ENCODE measurements around the gene CCDC175.

CCDC175 gene

GRCh38 chr14:59538936-59539335 is 37.7 kb downstream of the CCDC175 start:
- DNase-seq, result no peak

DNA sequence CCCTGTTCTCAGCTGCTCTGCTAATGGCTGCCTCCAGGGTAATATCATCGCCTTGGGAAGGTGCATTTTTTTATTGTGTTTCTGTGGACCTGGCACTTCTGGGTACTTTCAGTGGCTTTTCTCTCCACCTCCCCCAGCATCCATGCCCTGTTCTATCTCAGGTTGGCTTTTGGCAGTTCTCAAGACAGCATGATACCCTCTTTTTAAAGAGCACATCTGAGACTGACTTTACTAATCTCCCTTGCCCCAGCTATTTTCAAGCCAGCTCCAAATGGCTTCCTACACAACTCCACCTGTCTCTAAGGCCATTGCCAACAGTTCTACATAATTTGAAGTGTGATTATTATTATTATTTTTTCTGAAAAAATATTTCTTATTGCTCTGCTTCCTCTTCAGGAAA is 39.1 kb downstream of the CCDC175 start:
- DNase-seq, result no peak

GRCh38 chr14:59534361-59534987 is 42.1 kb downstream of the CCDC175 start:
- DNase-seq, result no peak

GRCh38 chr14:59532419-59532818 is 44.2 kb downstream of the CCDC175 start:
- DNase-seq, result no peak

GRCh38 chr14:59530349-59530748 is 46.3 kb downstream of the CCDC175 start:
- DNase-seq, result no peak

DNA sequence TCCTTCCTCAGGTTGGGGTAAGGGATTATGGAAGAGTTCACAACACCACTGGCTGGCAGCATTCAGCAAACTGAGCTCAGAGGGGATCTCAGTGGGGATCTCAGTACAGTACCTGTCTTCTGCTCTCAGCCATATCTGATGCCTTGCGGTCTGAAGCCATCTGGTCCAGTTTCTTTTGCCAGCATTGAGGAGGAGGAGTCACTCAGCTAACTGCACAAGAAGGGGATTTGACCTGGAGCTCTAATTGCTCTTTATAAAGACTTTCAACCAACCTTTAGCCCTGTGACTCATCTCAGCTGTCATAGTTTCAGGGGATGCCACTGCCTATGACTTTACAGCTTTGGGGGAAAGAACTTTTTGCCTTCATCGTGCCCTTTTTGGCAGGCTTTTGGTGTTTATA is 47.4 kb downstream of the CCDC175 start:
- DNase-seq, result no peak

- DNase-seq, result no peak
Measured at GRCh38 chr14:59520224-59520623, 56.4 kb downstream of the CCDC175 start.

GRCh38 chr14:59511916-59512575 is 64.6 kb downstream of the CCDC175 start:
- peak; percentile 13 to 21 for DNase-seq

- DNase-seq, result no peak
Measured at GRCh38 chr14:59510966-59511365, 65.6 kb downstream of the CCDC175 start.

DNA sequence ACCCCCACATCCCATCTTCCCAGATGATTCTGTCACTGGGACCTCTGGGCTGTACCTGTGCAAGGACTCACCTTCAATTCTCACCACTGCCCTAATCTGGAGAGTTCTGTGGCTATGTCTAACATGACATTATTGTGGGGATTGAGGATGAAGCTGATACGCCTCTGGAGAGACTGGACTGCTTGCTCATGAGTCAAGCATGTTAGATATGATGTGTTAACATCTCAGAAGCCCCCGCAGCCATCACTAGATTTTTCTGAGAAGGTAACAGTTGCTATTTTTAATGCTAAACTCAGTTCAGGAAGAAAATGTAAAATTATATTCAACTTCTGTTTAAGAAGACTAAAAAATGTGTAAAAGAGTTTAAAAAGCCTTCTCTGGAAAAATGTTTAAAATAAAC is 66.6 kb downstream of the CCDC175 start:
- DNase-seq, result no peak

GRCh38 chr14:59509101-59509500 is 67.5 kb downstream of the CCDC175 start:
- no peak for DNase-seq

DNA sequence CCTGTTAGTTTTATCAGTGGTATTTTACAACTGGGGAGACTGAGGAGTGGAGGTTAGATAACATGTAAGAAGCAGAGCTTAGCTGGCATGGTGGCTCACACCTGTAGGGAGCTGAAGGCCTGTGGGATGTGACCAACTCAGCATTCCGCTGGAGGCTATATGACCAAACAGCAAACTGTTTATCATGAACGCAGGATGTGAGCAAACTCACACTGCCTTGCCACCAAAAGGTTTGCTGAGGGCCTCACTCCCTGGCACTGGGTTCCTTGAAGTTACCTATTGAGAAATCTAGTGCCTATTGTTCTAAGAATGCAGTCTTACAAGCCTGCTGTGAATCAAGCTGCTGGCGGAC is 68.9 kb downstream of the CCDC175 start:
- no peak for DNase-seq

DNA sequence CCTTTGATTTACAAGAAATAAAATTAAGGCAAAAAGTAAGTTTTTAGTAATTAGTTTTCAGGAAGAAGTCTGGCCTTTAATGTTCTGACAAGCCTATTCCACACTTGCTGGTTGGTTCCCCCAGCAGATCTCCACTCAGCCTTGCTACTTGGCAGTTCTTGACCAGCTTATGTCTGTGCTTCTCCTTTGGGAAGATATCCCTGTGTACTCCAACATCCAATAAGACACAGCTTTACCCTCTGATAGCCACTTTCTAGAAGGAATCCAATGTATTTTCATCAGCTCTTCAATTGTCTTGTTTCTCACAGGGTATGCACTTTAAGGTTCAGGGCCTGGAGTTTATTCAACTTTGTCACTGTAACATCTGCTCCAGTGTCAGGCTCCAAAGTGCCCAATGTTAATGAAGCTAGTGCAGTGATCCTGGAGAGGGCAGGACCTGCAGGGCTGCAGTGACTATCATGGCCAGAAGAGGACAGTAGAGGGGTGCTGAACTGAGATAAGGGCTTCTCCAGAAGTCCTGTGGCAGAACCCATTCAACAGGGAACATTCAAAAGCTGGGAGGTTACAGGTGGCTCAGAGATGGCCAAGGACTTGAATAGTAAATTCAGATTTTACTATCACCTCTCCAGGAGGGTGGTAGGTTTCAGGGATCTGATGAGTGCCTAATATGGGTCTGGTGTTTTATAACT is 69.4 kb downstream of the CCDC175 start:
- DNase-seq, result peak in 1 of 2 experiments; percentile 19

DNA sequence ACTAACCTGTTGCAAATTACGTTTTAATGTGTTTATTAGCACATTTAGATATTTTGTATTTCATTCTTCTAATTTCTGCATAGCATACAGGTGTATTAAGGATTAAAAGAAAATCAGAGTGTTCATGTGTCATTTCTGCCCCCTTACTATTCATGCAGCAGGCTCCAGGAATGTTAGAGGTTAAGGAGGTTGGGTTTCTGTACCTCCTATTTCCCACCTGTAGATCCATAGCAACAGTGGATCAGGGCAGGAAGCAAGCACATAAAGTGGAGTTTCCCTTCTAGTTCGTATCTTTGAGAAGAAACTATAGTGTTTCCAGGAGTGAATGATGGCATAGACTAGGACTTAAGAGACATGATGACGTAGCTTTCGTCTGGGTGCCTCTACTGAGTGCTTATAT is 73.4 kb downstream of the CCDC175 start:
- DNase-seq, result no peak

DNA sequence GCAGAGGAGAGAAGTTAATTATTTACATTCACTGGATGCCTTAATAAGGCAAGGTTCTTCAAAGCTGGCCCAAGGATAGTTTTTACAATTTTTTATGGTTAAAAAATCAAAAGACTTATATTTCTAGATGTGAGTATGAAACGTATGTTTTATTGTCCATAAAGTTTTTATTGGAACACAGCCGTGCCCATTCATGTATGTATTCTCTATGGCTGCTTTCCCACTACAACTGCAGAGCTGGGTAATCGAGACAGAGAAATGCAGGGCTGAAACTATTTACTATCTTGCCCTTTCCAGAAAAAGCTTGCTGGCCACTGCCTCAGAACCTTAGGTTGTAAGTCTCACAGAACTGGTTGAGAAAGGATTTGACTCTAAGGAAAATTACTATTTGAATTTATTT is 75.9 kb downstream of the CCDC175 start:
- no peak for DNase-seq

DNA sequence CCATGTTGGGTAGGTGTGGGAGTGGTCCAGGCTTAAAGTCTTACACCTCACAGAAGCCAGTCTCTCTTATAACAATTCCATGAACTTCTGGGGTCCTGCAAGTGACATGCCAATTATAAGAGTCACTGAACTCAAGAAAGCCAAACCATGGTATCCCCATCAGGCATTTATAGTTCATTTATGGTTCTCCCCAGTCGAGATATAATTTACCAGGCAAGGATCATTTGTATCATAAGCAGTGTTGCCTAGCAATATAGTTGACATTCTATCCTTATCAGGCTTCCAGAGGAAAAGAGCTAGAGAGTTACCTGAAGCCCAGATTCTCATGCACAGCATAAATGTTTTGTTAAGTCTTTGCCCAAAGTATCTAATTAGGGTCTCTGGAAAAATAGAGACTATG is 84.2 kb downstream of the CCDC175 start:
- no peak for DNase-seq

- DNase-seq, result no peak
Measured at GRCh38 chr14:59490756-59491155, 85.9 kb downstream of the CCDC175 start.

DNA sequence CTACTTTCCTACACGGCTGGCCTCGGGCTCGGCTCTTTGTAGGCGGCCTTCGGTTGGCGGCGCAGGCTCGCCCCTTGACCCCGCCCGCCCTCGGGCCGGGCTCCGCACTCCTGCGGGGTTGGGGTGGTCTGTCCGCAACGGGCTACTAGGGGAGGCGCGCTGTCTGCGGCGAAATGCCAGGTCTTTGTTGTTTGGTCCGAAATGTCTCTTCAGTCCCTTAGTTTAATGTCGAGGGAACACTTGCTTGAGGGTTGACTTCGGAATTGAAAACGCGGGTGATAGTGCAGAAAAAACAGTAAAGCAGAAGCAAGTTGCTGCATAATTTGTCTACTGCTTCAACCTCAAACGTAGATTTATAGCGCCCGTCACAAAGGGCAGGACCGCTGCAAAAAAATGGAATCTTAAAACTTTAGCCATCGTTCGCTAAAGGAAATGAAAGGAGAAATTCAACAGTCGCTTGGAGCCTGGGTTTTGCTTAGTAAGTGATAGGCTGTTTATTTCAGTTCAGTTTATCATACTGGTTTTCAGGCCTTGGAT is 91.9 kb downstream of the CCDC175 start:
- no peak for DNase-seq

DNA sequence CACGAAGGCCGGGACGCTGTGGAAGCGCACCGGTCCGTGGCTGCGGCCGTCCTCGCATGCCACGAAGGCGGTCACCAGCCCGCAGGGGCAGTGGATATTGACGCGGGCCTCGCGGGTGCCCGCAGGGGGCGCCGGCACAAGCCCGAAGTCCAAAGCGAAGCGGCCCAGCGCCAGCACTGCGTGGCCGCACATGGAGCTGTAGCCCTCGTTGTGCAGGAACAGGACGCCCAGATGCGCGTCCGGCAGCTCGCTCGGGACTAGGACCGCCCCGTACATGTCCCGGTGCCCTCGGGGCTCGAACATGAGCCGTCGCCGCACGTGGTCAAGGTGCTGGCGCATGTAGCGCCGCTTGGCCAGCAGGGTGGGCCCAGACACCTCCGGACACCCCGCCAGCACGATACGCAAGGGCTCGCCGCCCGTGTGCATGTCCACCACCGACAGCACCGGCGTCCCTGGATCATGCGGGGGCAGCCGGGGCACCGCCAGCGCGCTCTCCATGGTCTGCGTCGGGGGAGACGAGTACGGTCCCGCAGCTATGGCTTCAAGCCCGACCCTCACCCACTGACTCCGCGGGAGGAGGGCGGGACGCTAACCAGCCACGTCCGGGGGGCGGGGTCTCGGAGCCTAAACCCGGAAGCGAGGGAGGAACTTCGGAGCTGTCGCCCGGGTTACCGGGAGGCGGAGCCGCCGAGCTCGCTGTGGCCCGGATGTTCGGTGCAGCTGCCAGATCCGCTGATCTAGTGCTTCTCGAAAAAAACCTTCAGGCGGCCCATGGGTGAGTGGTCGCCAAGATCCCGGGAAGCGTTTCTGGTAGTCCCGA is 92.6 kb downstream of the CCDC175 start, which contains the start of the genes JKAMP and L3HYPDH:
TSS of gene JKAMP (plus strand) at position 699 of the 820 bp plus-strand sequence. CDS start at position 772, 73 bp downstream.
TSS of gene L3HYPDH (minus strand) at position 590 of the 820 bp plus-strand sequence. CDS start at position 498, 92 bp downstream.
- DNase-seq, result peak; percentile 95 to 97

GRCh38 chr14:59483363-59483762 is 93.2 kb downstream of the CCDC175 start:
- no peak for DNase-seq

DNA sequence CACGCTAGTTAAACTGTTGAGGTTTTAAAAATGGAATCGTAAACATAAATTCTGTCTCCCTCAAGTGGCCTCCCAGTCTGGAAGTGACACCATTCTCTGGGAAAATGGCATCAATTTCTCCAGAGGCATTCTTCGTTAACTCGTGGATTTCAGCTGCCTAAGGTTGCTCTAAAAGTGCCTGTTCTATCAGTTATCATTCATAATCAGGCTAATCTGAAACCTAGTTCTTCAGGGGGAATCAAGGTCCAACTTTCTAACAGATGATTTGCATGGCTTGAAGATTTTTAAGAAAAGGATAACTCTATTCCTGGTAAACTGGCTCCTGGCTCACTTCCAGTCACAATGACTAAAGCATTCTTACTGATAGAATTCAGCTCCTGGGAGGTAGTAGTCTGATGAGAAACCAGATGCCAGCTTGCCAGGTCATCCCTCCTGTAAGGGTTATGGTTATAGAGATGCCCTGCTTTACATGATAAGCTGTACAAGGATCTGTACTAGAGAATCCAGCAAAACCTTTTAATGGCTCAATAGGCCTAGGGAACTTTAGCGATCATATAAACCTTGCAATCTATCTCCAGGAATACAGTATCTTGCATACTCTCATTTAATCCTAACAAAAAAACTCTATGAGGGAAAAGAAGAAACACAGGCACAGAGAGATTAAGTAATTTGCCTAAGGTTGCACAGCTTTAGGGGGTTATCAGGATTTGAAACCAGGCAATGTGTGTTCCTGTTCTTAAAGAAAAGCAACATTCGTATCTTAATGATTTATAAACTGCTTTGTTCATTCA is 93.9 kb downstream of the CCDC175 start:
- DNase-seq, result no peak
